Measurements from ENCODE around the gene KRT27. TPM values are rescaled to one million over a fixed set of nuclear protein-coding genes. Genes with fewer than 3 reads are reported as not detected.

KRT27 gene
- total and polyA plus RNA-seq, 9 of the 15 experiments (the other 6 are each of a cell fraction or from before 2014, with no cell fraction given) = 0.10 TPM; not detected in 8

- TF ChIP-seq, protein P1, sequence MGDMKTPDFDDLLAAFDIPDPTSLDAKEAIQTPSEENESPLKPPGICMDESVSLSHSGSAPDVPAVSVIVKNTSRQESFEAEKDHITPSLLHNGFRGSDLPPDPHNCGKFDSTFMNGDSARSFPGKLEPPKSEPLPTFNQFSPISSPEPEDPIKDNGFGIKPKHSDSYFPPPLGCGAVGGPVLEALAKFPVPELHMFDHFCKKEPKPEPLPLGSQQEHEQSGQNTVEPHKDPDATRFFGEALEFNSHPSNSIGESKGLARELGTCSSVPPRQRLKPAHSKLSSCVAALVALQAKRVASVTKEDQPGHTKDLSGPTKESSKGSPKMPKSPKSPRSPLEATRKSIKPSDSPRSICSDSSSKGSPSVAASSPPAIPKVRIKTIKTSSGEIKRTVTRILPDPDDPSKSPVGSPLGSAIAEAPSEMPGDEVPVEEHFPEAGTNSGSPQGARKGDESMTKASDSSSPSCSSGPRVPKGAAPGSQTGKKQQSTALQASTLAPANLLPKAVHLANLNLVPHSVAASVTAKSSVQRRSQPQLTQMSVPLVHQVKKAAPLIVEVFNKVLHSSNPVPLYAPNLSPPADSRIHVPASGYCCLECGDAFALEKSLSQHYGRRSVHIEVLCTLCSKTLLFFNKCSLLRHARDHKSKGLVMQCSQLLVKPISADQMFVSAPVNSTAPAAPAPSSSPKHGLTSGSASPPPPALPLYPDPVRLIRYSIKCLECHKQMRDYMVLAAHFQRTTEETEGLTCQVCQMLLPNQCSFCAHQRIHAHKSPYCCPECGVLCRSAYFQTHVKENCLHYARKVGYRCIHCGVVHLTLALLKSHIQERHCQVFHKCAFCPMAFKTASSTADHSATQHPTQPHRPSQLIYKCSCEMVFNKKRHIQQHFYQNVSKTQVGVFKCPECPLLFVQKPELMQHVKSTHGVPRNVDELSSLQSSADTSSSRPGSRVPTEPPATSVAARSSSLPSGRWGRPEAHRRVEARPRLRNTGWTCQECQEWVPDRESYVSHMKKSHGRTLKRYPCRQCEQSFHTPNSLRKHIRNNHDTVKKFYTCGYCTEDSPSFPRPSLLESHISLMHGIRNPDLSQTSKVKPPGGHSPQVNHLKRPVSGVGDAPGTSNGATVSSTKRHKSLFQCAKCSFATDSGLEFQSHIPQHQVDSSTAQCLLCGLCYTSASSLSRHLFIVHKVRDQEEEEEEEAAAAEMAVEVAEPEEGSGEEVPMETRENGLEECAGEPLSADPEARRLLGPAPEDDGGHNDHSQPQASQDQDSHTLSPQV (IDR thresholded peaks at IDR 0.05) = no peak
- TF ChIP-seq BRCA1 (IDR thresholded peaks at IDR 0.05) (no peak), BRCA1 (CRISPR knock-in tag; IDR thresholded peaks at IDR 0.05) (no peak), RUNX1 (IDR thresholded peaks at IDR 0.05; ENCODE audit: low read depth) (no peak), ZNF121 (CRISPR knock-in tag; conservative IDR thresholded peaks at IDR 0.05) (no peak), ZKSCAN1 (IDR thresholded peaks at IDR 0.05; ENCODE audit: low read depth, low read length) (no peak), BCOR (IDR thresholded peaks at IDR 0.05) (no peak), CBX8 (IDR thresholded peaks at IDR 0.05; ENCODE audit: borderline replicate concordance, extremely low read depth, low read depth, low read length, poor library complexity, severe bottlenecking) (no peak), PYGO2 (tag; IDR thresholded peaks at IDR 0.05) (no peak), ZNF77 (CRISPR knock-in tag; IDR thresholded peaks at IDR 0.05) (no peak), GTF2E2 (tag; IDR thresholded peaks at IDR 0.05) (no peak)
- TF ChIP-seq, protein P2, sequence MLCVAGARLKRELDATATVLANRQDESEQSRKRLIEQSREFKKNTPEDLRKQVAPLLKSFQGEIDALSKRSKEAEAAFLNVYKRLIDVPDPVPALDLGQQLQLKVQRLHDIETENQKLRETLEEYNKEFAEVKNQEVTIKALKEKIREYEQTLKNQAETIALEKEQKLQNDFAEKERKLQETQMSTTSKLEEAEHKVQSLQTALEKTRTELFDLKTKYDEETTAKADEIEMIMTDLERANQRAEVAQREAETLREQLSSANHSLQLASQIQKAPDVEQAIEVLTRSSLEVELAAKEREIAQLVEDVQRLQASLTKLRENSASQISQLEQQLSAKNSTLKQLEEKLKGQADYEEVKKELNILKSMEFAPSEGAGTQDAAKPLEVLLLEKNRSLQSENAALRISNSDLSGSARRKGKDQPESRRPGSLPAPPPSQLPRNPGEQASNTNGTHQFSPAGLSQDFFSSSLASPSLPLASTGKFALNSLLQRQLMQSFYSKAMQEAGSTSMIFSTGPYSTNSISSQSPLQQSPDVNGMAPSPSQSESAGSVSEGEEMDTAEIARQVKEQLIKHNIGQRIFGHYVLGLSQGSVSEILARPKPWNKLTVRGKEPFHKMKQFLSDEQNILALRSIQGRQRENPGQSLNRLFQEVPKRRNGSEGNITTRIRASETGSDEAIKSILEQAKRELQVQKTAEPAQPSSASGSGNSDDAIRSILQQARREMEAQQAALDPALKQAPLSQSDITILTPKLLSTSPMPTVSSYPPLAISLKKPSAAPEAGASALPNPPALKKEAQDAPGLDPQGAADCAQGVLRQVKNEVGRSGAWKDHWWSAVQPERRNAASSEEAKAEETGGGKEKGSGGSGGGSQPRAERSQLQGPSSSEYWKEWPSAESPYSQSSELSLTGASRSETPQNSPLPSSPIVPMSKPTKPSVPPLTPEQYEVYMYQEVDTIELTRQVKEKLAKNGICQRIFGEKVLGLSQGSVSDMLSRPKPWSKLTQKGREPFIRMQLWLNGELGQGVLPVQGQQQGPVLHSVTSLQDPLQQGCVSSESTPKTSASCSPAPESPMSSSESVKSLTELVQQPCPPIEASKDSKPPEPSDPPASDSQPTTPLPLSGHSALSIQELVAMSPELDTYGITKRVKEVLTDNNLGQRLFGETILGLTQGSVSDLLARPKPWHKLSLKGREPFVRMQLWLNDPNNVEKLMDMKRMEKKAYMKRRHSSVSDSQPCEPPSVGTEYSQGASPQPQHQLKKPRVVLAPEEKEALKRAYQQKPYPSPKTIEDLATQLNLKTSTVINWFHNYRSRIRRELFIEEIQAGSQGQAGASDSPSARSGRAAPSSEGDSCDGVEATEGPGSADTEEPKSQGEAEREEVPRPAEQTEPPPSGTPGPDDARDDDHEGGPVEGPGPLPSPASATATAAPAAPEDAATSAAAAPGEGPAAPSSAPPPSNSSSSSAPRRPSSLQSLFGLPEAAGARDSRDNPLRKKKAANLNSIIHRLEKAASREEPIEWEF (CRISPR knock-in tag; IDR thresholded peaks at IDR 0.05) = no peak
Measured at GRCh38 chr17:40822132-40822812, 39.9 kb upstream of the KRT27 start, which contains the start of gene KRT10 (continued).

All from K562 (cell line).